SK-N-MC (cell line): Measurements from ENCODE around the gene ADAMTSL1.

Experiments used
- DNase-seq: peaks from one replicate; pipeline ENCODE4 v3.0.0-alpha.2; 2011; ENCODE audit warnings: low read depth, low spot score
- H3K27ac ChIP-seq: fragments of 200-600 bp; sonication (generic); 2 replicates; pipeline ENCODE4 v1.5.1; 2016; ENCODE audit warnings: mixed run types
- H3K36me3 ChIP-seq: fragments of 200-600 bp; sonication (generic); 2 replicates; pipeline ENCODE4 v1.6.1; 2017; ENCODE audit warnings: antibody characterized with exemption, low read length, mixed read lengths; ENCODE audit not compliant: insufficient read depth
- H3K4me3 ChIP-seq: fragments of 200-600 bp; sonication (generic); 2 replicates; pipeline ENCODE4 v1.5.1; 2016
- H3K9ac ChIP-seq: fragments of 200-600 bp; sonication (generic); 2 replicates; pipeline ENCODE4 v1.8.0; 2017; ENCODE audit warnings: mixed run types, mixed read lengths; ENCODE audit not compliant: insufficient read length
- H3K9me3 ChIP-seq: fragments of 200-600 bp; sonication (generic); 2 replicates; pipeline ENCODE4 v1.6.1; 2017; ENCODE audit warnings: low read depth, mild to moderate bottlenecking, antibody characterized with exemption, low read length, moderate library complexity, mixed read lengths
- EZH2 ChIP-seq: fragments of 200-600 bp; sonication (generic); IDR thresholded peaks from one replicate; pipeline ENCODE4 v1.6.1; 2017; ENCODE audit warnings: antibody characterized with exemption
- FOXP2 ChIP-seq: optimal IDR thresholded peaks from 2 replicates; pipeline ENCODE3; 2011; ENCODE audit warnings: mild to moderate bottlenecking, moderate library complexity; ENCODE audit not compliant: insufficient read depth; ENCODE audit errors: extremely low read length, control extremely low read depth
- POLR2AphosphoS5 ChIP-seq: IDR thresholded peaks from 2 replicates; pipeline ENCODE4 v1.6.1; 2012; ENCODE audit warnings: mild to moderate bottlenecking, low read depth, low read length, borderline replicate concordance

The ADAMTSL1 gene

GRCh38 chr9:18622186-18622836, 148.4 kb downstream of the ADAMTSL1 start:
- Histone ChIP-seq H3K36me3 (no peaks in the 10 kb centered on the region), H3K9me3 (no peaks in the 10 kb centered on the region), H3K27ac (no peak overlapping the region), H3K4me3 (no peak overlapping the region), H3K9ac (no peak overlapping the region)
- DNase-seq, result no peak
- TF ChIP-seq EZH2, result no peak
- no peak for TF ChIP-seq FOXP2
- TF ChIP-seq POLR2AphosphoS5, result no peak

- Histone ChIP-seq H3K4me3 (no peak overlapping the region), H3K9me3 (no peaks in the 10 kb centered on the region), H3K9ac (no peak overlapping the region), H3K36me3 (no peaks in the 10 kb centered on the region), H3K27ac (no peak overlapping the region)
- DNase-seq, result no peak
- TF ChIP-seq EZH2 (no peak), POLR2AphosphoS5 (no peak), FOXP2 (no peak)
Measured at GRCh38 chr9:18623221-18624079, 149.5 kb downstream of the ADAMTSL1 start.

GRCh38 chr9:18626046-18626698, 152.2 kb downstream of the ADAMTSL1 start:
- TF ChIP-seq POLR2AphosphoS5 (no peak), FOXP2 (no peak), EZH2 (no peak)
- no peak overlapping the region for H3K9ac ChIP-seq
- H3K27ac ChIP-seq, result no peak overlapping the region
- no peaks in the 10 kb centered on the region for H3K9me3 ChIP-seq
- H3K4me3 ChIP-seq, result no peak overlapping the region
- no peak for DNase-seq
- no peaks in the 10 kb centered on the region for H3K36me3 ChIP-seq

- DNase-seq, result no peak
- Histone ChIP-seq H3K27ac (no peak overlapping the region), H3K36me3 (no peaks in the 10 kb centered on the region), H3K4me3 (no peak overlapping the region), H3K9ac (no peak overlapping the region), H3K9me3 (no peaks in the 10 kb centered on the region)
- TF ChIP-seq POLR2AphosphoS5, result no peak
- no peak for TF ChIP-seq EZH2
Measured at GRCh38 chr9:18629136-18629535, 155.2 kb downstream of the ADAMTSL1 start.

DNA sequence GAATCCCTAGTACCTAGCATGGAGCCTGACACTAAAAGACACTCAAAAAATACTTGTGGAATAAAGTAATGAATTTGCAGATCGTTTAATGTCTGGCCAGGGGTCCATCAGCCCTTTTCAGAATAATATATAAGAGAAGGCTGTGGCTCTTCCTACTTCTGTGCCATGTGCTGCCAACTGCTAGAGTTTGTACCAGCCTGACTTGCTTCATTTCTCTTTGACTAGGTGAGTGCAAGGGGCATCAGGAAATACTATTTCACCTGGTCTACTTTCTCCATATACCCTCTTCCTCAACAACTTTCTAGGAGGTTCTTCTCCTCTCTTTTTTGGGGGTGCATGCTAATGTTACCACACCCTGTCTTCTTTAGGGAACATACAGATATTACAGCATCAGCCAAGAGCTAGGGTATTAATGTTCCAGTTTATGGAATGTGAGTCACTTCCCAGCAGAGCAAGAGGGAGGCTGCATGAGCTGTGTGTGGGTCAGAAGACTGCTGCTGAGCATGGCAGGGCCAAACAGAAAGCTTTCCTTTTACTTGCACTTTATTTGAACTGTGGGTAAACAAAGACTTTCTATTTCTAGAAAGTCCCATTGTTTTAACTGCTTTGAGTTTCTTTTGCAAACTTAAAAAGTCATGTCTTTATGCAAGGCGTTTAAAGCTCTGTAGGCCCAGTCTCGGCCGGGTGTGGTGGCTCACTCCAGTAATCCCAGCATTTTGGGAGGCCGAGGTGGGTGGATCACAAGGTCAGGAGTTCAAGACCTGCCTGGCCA, 158.9 kb downstream of the ADAMTSL1 start:
- H3K27ac ChIP-seq, result no peak overlapping the region
- DNase-seq, result no peak
- H3K9me3 ChIP-seq, result no peaks in the 10 kb centered on the region
- H3K9ac ChIP-seq, result no peak overlapping the region
- no peaks in the 10 kb centered on the region for H3K36me3 ChIP-seq
- H3K4me3 ChIP-seq, result no peak overlapping the region
- no peak for TF ChIP-seq FOXP2

DNA sequence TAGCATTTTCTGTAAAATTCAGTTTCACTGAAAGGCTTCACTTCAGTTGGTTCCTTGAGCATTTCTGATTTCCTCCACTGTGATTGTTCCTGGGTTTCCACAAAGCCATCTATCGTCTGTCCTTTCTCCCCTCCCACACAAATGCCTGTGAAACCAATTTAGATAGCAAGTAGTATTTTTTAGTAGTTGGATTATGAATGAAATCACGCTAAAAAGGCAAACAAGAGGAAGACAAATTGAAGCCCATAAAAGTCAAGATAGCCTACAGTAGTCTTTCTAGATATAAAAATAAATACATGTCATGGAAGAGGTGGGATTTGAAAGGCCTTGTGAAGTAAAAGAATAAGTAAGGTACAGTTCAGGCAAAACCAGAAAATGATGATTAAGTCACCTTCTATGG, 162.8 kb downstream of the ADAMTSL1 start:
- Histone ChIP-seq H3K27ac (no peak overlapping the region), H3K9ac (no peak overlapping the region), H3K36me3 (no peaks in the 10 kb centered on the region), H3K9me3 (no peaks in the 10 kb centered on the region), H3K4me3 (no peak overlapping the region)
- no peak for TF ChIP-seq POLR2AphosphoS5
- no peak for DNase-seq

GRCh38 chr9:18638371-18639249, 164.7 kb downstream of the ADAMTSL1 start:
- Histone ChIP-seq H3K36me3 (no peaks in the 10 kb centered on the region), H3K9ac (no peak overlapping the region), H3K4me3 (no peak overlapping the region), H3K9me3 (0 out of 2 replicates have a peak, but pooled peaks cover 3% of the 10 kb centered on the region), H3K27ac (no peak overlapping the region)
- no peak for DNase-seq
- TF ChIP-seq POLR2AphosphoS5, result no peak
- TF ChIP-seq FOXP2, result no peak
- no peak for TF ChIP-seq EZH2

GRCh38 chr9:18639911-18640310, 166.0 kb downstream of the ADAMTSL1 start:
- H3K36me3 ChIP-seq, result no peaks in the 10 kb centered on the region
- TF ChIP-seq FOXP2 (no peak), POLR2AphosphoS5 (no peak)
- 0 out of 2 replicates have a peak, but pooled peaks cover 3% of the 10 kb centered on the region for H3K9me3 ChIP-seq
- H3K4me3 ChIP-seq, result no peak overlapping the region
- H3K9ac ChIP-seq, result no peak overlapping the region
- H3K27ac ChIP-seq, result no peak overlapping the region
- no peak for DNase-seq
